RCC 7860 (cell line): ENCODE measurements around the gene GAS2L1.

ENCODE experiments used
- DNase-seq: peaks from one replicate; pipeline ENCODE4 v3.0.0-alpha.2; 2015; ENCODE audit warnings: low spot score
- FAIRE-seq: peaks from 2 replicates; lab custom pipeline; 2012; peaks lifted over from hg19 to GRCh38; lab: Jason Lieb, UNC

GAS2L1 gene

GRCh38 chr22:29325785-29326315 is 19.4 kb downstream of the GAS2L1 start:
- no peak for DNase-seq

DNA sequence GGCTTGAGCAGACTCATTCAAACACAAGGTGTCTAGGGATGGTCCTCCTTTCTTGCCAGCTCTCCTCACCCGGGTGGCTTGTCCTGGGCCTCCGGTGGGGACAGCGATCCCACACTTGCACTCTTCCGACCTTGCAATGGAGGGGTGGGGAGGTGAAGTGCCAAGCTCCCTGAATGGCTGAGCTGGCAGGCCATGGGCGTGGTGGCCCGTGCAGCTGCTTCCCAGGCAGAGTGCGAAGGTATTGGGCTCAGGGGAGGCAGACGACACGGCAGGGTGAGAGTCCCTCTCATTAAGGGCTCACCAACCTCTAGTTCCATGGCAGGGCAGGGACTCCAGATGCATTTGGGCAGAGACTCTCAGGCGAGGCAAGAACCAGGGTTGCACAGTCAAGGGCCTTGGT is 20.0 kb downstream of the GAS2L1 start:
- FAIRE-seq (no peak), DNase-seq (no peak)

More at GRCh38 chr22:29325785-29326315, 19.4 kb downstream of the GAS2L1 start:
- FAIRE-seq, result no peak

- no peak for FAIRE-seq
- no peak for DNase-seq
Measured at GRCh38 chr22:29327089-29327764, 20.8 kb downstream of the GAS2L1 start.

GRCh38 chr22:29328055-29328454 is 21.6 kb downstream of the GAS2L1 start:
- DNase-seq (no peak), FAIRE-seq (no peak)

GRCh38 chr22:29328566-29329500 is 22.4 kb downstream of the GAS2L1 start:
- no peak for FAIRE-seq
- DNase-seq, result no peak

- DNase-seq (no peak), FAIRE-seq (no peak)
Measured at GRCh38 chr22:29329581-29329980, 23.1 kb downstream of the GAS2L1 start.

DNA sequence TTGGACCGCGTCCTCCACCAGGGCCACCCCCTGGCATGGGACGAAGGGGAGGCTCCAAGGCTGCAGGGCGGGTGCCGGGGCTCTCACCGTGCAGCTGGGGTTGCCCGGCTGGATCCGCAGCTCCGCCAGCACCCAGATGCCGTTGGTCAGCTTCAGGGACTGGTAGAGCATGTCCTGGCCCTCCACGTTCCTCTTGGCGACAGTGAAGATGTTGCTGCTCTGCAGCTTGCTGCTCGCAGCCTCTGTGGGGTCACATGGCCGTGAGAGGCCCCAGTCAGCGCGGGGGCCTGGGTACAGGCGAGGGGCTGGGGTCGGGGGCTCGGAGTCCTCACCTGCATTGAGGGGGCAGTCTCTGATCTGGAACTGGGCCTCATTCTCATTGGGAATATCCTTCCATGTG is 23.8 kb downstream of the GAS2L1 start:
- DNase-seq (no peak), FAIRE-seq (no peak)

- FAIRE-seq, result no peak
- no peak for DNase-seq
Measured at GRCh38 chr22:29330753-29331152, 24.3 kb downstream of the GAS2L1 start.

- FAIRE-seq, result no peak
- DNase-seq, result no peak
Measured at GRCh38 chr22:29331213-29331612, 24.8 kb downstream of the GAS2L1 start.

DNA sequence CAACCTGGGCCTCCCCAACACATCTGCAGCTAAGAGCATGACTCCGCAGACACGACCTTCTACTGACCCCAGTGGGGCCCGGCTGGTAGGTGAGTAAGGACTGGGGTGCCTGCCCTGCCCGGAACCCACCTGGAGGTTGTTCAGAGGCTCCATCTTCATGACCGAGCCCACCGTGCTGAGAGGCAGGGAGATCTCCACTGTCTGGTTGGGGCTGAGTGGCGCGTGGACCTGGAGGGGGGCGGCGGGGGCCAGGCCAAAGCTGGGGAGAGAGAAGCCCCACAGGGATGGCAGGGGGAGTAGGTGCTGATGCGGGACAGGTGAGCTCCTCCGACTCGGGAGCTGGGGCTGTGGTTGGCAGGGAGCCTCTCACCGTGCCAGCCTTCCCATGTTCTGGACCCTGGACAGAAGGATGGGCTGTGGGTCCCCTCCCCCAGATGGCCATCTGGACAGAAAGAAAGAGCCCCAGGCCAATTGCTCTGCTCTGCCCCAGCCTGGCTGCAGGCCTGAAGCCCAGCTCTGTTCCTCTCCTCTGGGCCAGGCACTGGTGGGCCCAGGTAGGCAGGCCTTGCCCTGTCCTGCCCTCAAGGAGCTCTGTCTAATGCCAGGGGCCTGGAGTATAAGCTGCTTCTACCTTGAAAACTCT is 25.3 kb downstream of the GAS2L1 start:
- FAIRE-seq (no peak), DNase-seq (no peak)

DNA sequence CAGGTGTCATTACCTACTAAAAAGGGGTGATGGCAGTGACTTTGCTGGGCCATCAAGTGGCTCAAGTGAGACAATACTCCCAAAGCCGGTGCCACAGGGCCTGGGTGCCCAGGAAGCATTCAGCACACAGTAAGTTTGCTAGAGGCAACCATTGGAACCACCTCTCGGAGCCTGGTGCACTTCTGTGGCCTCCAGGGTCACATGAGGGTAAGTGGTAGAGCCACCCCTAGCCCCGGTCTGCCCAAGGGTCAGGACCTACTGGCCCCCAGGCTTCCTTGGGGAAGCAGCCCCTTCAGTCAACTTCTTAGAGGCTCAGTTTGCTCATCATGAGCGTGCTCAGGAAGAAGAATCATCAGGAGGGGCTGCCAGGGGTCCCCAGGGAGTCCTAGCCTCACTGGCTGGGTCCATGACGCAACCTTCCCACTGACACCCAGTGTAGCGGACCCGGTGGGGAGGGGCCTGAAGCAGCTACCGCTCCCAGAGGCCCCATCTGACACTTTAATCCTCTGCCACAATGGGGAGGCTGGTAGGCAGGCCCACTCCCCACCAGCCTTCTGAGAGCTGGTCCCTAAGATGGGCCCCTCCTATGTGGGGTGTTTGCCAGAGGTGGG is 26.5 kb downstream of the GAS2L1 start:
- DNase-seq (no peak), FAIRE-seq (no peak)

GRCh38 chr22:29334148-29334547 is 27.7 kb downstream of the GAS2L1 start:
- FAIRE-seq, result no peak
- DNase-seq, result no peak

DNA sequence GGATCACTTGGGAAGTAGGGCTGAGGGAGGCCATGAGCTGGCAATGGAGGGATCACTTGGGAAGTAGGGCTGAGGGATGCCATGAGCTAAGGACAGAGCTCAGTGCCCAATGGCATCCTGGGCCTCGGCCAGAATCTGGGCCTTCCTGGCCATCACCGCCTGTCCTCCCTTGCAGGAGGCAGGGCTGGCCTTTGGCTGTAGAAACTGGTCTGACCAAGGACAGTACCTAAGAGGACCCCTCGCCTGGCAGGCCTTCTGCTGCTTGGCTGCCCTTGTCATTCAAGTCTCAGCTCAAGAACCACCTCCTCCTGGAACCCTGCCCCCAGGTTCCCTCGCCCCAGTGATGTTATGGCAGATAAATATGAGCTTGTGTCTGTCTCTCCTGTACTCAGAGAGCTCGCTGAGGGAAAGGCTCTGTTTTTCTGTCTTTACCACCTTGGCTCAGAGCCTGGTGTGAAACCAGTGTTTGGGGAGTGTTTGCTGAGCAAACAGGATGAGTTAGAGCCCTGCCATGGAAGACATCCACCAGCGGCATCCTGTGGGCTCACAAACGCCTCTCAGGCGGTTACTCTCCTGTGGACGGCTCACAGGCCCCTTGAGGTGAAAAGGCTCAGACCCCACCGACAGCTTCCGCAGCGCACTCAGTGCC is 28.4 kb downstream of the GAS2L1 start:
- no peak for DNase-seq
- FAIRE-seq, result no peak

DNA sequence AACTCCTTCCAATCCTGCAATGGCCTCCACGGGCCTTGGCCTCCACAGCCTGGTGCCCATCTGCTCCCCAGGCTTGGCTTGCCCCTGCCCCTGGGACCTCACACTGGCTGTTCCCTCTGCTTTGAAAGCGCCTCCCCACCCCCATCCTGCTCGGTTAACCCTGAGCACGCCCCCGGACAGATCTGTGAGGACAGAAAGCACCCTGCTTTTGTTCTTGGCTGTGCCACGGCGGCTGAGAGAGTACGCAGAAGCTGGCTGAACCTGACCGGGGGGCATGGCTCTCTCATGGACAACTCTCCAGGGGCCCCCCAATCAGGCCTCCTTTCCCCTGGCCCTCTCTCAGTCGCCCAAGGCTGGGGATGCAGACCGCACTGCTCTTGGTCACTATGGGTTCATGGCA is 29.2 kb downstream of the GAS2L1 start:
- FAIRE-seq (no peak), DNase-seq (no peak)

DNA sequence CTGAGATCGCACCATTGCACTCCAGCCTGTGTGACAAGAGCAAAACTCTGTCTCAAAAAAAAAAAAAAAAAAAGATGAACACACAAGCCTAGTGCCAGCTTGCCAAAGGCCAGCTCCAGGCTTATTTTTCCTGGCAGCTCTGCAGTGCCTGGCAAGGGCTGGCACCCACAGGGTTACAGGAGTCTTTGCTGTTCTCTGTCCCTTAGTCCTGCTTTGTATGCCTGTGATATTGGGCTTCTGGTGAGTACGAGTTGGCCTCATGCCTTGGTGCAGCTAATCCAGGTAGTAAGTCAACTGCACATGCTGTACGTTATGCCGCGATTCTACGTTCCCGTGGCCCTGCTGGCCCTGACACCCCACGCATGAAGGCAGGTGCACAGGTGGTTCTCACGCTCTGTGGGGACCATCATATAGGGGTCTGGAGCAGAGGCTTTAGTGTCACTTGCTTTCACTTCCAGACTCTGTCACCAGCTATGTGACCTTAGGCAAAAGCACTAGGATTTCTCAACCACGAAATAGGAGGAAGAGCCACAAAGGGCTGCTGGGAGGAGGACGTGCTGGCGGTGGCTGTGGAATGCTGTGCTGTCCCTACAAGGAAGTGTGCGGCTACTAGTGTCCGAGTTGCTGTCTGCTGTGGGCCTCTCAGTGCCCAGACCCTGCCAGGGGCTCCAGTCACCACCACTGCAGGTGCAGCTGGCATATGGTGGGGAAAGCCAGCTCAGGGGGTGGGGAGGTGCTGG is 30.5 kb downstream of the GAS2L1 start:
- FAIRE-seq (no peak), DNase-seq (no peak)

DNA sequence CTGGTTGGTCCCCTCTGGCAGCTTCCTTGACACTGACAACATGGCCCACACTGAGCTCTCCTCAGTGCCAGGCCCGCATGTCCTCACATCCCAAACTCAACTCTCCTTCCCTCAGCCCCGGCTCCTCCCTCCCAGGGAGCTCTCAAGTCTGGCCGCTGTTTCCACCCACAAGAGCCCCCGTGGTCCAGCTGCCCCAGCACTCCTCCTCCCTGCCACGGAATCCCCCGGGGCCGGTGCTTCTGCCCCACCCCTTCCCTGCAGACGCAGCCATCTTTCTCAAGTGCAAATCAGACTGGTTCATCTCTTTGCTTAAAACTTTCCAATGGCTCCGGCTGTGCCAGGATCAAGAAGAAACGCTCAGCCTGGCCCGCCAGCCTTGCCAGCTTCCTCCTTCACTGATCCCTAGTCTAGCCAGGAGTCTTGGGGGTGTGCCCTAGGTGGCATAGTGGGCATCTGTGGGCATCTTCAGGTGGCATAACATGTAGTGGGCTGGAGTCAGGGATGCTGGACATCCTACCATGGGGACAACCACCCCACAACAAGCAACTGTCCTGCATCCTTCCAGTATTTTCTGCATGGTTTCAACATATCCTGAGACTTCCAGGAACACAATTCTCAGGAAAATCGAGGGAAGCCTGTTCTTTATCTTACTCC is 31.3 kb downstream of the GAS2L1 start:
- FAIRE-seq, result no peak
- DNase-seq, result no peak

- DNase-seq, result no peak
- no peak for FAIRE-seq
Measured at GRCh38 chr22:29338398-29338797, 31.9 kb downstream of the GAS2L1 start.

- FAIRE-seq (no peak), DNase-seq (no peak)
Measured at GRCh38 chr22:29339381-29340235, 33.2 kb downstream of the GAS2L1 start.
